ENCODE measurements around the gene RAI14. TPM values are rescaled to one million over a fixed set of nuclear protein-coding genes. Genes with fewer than 3 reads are reported as not detected.

Gene RAI14
- total RNA-seq, 4 donors from 2014 or later = 1.1 to 3.6 (median 1.7) TPM

DNA sequence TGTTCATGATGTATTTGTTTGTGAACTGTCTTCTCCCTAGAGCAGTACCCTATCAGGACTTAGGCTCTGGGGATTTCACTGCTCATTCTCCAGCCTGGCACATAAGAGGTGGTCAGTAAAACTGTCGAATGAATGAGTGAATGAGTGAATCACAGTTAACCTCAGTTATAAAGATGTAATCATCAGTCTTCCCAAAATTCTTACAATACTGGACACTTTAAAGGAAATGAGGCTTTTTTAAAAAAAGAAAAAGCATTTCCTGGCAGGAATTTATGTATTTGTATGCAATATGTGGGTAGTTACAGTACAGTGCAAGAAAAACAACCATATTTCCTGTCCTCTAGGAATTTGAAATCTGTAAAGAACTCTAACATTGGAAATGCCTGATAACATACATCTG is 59.6 kb downstream of the RAI14 start:
- intact Hi-C loops (cut with DNase I; ENCODE audit: low total_unique reads) (no loop called here), in situ Hi-C loops (cut with MboI; ENCODE audit: low sequenced_read_pairs in 4 of 4) (no loop called here)
- no peak for DNase-seq
- Histone ChIP-seq H3K27me3 (no peaks in the 10 kb centered on the region), H3K27ac (no peak overlapping the region), H3K4me1 (no peaks in the 10 kb centered on the region), H3K9me3 (no peaks in the 10 kb centered on the region), H3K4me3 (no peak overlapping the region), H3K36me3 (no peaks in the 10 kb centered on the region)
- TF ChIP-seq, protein P1, sequence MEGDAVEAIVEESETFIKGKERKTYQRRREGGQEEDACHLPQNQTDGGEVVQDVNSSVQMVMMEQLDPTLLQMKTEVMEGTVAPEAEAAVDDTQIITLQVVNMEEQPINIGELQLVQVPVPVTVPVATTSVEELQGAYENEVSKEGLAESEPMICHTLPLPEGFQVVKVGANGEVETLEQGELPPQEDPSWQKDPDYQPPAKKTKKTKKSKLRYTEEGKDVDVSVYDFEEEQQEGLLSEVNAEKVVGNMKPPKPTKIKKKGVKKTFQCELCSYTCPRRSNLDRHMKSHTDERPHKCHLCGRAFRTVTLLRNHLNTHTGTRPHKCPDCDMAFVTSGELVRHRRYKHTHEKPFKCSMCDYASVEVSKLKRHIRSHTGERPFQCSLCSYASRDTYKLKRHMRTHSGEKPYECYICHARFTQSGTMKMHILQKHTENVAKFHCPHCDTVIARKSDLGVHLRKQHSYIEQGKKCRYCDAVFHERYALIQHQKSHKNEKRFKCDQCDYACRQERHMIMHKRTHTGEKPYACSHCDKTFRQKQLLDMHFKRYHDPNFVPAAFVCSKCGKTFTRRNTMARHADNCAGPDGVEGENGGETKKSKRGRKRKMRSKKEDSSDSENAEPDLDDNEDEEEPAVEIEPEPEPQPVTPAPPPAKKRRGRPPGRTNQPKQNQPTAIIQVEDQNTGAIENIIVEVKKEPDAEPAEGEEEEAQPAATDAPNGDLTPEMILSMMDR (IDR thresholded peaks at IDR 0.05 in 4 of 5, conservative IDR thresholded peaks at IDR 0.05 in 1 of 5) = no peak
- no peak for TF ChIP-seq POLR2A (IDR thresholded peaks at IDR 0.05)
- ATAC-seq = no peak

DNA sequence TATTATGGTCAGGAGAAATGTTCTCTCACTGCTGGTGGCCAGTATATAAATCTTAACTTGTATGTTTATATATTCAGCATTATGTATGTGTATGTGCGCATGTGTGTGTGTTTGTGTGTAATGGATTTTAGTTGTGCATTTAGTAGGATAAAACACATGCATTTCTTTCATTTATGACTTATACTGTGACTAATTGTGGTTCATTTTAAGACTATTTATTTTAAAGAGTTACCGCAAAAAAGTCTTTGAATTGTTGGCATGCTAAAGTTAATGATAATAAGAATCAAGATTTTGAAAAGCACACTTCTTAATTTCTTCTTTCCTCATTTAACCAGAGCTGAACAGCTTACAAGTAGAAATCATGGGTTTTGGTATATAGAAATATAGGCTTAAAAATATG is 60.9 kb downstream of the RAI14 start:
- no peaks in the 10 kb centered on the region for H3K4me1 ChIP-seq
- no peaks in the 10 kb centered on the region for H3K36me3 ChIP-seq
- intact Hi-C loops (cut with DNase I; ENCODE audit: low total_unique reads) = no loop called here
- H3K9me3 ChIP-seq = no peaks in the 10 kb centered on the region
- no peak overlapping the region for H3K4me3 ChIP-seq
- H3K27ac ChIP-seq = no peak overlapping the region
- no peaks in the 10 kb centered on the region for H3K27me3 ChIP-seq
- no peak for ATAC-seq
- in situ Hi-C loops (cut with MboI; ENCODE audit: low sequenced_read_pairs in 4 of 4) = no loop called here
- TF ChIP-seq POLR2A (IDR thresholded peaks at IDR 0.05) = no peak
- TF ChIP-seq, protein P1 (IDR thresholded peaks at IDR 0.05 in 4 of 5, conservative IDR thresholded peaks at IDR 0.05 in 1 of 5) = no peak
- DNase-seq = no peak

DNA sequence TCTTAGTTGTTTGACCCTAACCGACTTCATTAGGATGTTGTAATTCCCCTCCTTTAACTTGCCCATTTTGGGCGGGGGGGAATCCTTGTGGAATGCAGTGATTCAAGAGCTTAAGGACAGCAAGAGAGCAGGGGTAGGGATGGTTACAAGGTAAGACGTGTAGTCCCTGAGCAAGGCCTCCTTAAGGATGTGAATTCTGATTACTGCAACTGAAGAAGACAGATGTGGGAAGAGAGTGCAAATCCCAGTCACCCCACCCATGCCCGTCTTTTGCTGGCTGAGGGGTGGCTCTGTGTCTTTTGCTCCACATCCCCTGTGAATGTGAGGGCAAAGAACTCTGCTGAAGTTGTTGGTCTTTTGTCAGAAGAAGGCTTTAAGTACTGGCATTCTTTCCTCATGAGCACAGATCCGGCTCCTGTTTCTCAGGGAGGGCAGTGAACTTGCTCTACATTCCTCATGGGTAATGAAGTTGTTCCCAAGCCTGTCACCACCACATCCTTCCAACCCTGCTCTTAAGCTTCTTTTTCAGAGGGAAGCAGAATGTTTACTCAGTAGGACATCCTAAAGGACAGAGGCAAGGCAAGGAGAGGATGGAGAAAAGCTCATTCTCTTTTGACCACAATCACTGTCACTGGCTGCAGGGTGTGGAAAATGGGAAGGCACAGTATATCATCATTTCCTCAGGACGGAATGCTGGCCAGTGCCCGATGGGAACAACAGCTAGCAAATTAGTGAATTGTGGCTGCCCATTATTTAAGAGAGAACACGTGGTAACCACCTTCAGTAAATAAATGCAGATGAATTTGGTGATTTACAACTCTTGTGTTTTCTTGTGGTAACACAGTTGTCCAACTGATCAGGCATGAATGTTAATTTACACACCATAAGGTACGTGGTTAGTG is 61.5 kb downstream of the RAI14 start:
- DNase-seq (no peak), ATAC-seq (no peak)
- Histone ChIP-seq H3K4me3 (no peak overlapping the region), H3K27ac (no peak overlapping the region), H3K27me3 (no peaks in the 10 kb centered on the region), H3K36me3 (no peaks in the 10 kb centered on the region), H3K9me3 (no peaks in the 10 kb centered on the region), H3K4me1 (no peaks in the 10 kb centered on the region)
- in situ Hi-C loops (cut with MboI; ENCODE audit: low sequenced_read_pairs in 4 of 4) = no loop called here
- intact Hi-C loops (cut with DNase I; ENCODE audit: low total_unique reads) = no loop called here
- TF ChIP-seq, protein P1 (IDR thresholded peaks at IDR 0.05 in 4 of 5, conservative IDR thresholded peaks at IDR 0.05 in 1 of 5) = no peak
- TF ChIP-seq POLR2A (IDR thresholded peaks at IDR 0.05) = no peak

DNA sequence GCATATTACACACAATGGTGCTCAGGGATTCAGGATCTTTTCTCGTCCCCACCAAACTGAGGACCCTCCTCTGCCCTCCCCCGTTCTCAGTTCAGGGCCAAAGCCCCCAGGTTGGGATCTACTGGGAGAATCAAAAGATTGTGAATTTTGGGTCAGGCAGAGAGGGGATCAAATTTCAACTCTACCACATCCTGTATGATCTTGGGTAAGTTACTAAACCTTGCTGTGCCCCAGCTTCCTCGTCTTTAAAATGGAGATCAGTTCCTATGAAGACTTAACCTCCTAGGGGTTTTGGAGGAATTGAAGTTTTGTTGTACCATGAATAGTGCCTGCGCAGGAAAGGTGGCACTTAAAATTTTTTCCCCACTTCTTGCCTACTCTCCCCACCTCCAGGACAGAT is 62.4 kb downstream of the RAI14 start:
- no peak for TF ChIP-seq POLR2A (IDR thresholded peaks at IDR 0.05)
- TF ChIP-seq, protein P1 (IDR thresholded peaks at IDR 0.05 in 4 of 5, conservative IDR thresholded peaks at IDR 0.05 in 1 of 5) = no peak
- H3K4me3 ChIP-seq = no peak overlapping the region
- no peaks in the 10 kb centered on the region for H3K4me1 ChIP-seq
- intact Hi-C loops (cut with DNase I; ENCODE audit: low total_unique reads) (no loop called here), in situ Hi-C loops (cut with MboI; ENCODE audit: low sequenced_read_pairs in 4 of 4) (no loop called here)
- H3K27ac ChIP-seq = no peak overlapping the region
- no peaks in the 10 kb centered on the region for H3K36me3 ChIP-seq
- no peak for DNase-seq
- ATAC-seq = no peak
- no peaks in the 10 kb centered on the region for H3K27me3 ChIP-seq
- H3K9me3 ChIP-seq = no peaks in the 10 kb centered on the region
